Karpas-422 (cell line): Measurements from ENCODE around the gene CATSPER3. TPM values are rescaled to one million over a fixed set of nuclear protein-coding genes. Genes with fewer than 3 reads are reported as not detected.

Experiments used
- DNase-seq: peaks from one replicate; pipeline ENCODE4 v3.0.0-alpha.2; 2015
- H2AFZ ChIP-seq: fragments of 200-600 bp; sonication (generic); 2 replicates; pipeline ENCODE4 v1.6.1; 2014; ENCODE audit warnings: antibody characterized with exemption, low read length, mixed read lengths
- H3K27ac ChIP-seq: fragments of 200-600 bp; sonication (generic); 2 replicates; pipeline ENCODE4 v1.5.1; 2014; ENCODE audit warnings: mild to moderate bottlenecking, low read length, moderate library complexity
- H3K27me3 ChIP-seq: fragments of 200-600 bp; sonication (generic); 2 replicates; pipeline ENCODE4 v1.6.1; 2014; ENCODE audit warnings: low read length, mixed read lengths
- H3K36me3 ChIP-seq: fragments of 200-600 bp; sonication (generic); 2 replicates; pipeline ENCODE4 v1.6.1; 2014; ENCODE audit warnings: low read length, mixed read lengths; ENCODE audit not compliant: insufficient read depth
- H3K4me1 ChIP-seq: fragments of 200-600 bp; sonication (generic); 2 replicates; pipeline ENCODE4 v1.6.1; 2014; ENCODE audit warnings: mild to moderate bottlenecking, low read length, mixed read lengths
- H3K4me2 ChIP-seq: fragments of 200-600 bp; sonication (generic); 2 replicates; pipeline ENCODE4 v1.6.1; 2014; ENCODE audit warnings: low read length, low read depth, mild to moderate bottlenecking; ENCODE audit not compliant: poor library complexity, severe bottlenecking
- H3K4me3 ChIP-seq: fragments of 200-600 bp; sonication (generic); 2 replicates; pipeline ENCODE4 v1.5.1; 2014; ENCODE audit warnings: mild to moderate bottlenecking, antibody characterized with exemption, low read length, mixed read lengths
- H3K79me2 ChIP-seq: fragments of 200-600 bp; sonication (generic); 2 replicates; pipeline ENCODE4 v1.6.1; 2014; ENCODE audit warnings: mild to moderate bottlenecking, low read length, mixed read lengths
- H3K9ac ChIP-seq: fragments of 200-600 bp; sonication (generic); 2 replicates; pipeline ENCODE4 v1.6.0; 2014; ENCODE audit warnings: low read length
- H3K9me2 ChIP-seq: fragments of 200-600 bp; sonication (generic), shearing (Covaris generic); replicated peaks from 2 replicates; pipeline ENCODE4 v1.6.0; 2014; ENCODE audit warnings: mild to moderate bottlenecking, low read length, moderate library complexity; ENCODE audit not compliant: insufficient read depth
- H3K9me3 ChIP-seq: fragments of 300-700, 200-600 bp; sonication (generic); 2 replicates; pipeline ENCODE4 v1.6.1; 2014; ENCODE audit warnings: low read length, mixed read lengths
- H4K20me1 ChIP-seq: fragments of 200-600 bp; sonication (generic); 2 replicates; pipeline ENCODE4 v1.6.1; 2014; ENCODE audit warnings: mild to moderate bottlenecking, antibody characterized with exemption, low read length, low read depth; ENCODE audit not compliant: insufficient read depth
- total RNA-seq: library from RNA; depleted of rRNA; stranded (reverse); fragments of >200 nt; shearing (Covaris generic); gene quantifications from 2 replicates; pipeline ENCODE4 v1.2.3, GENCODE V29; 2014; ENCODE audit warnings: low replicate concordance

CATSPER3 gene
- total RNA-seq, 1 experiment from 2014 or later = not detected

- Histone ChIP-seq H3K4me3 (no peak overlapping the region), H2AFZ (no peak overlapping the region), H3K9me2 (no peaks in the 10 kb centered on the region), H3K27me3 (no peaks in the 10 kb centered on the region), H3K4me1 (peaks cover 93% of the 10 kb centered on the region), H3K9me3 (no peaks in the 10 kb centered on the region), H3K9ac (no peak overlapping the region), H4K20me1 (no peaks in the 10 kb centered on the region), H3K27ac (no peak overlapping the region), H3K36me3 (no peaks in the 10 kb centered on the region), H3K4me2 (no peak overlapping the region), H3K79me2 (no peaks in the 10 kb centered on the region)
- no peak for DNase-seq
These were observed 82.6 kb downstream of the CATSPER3 start for GRCh38 chr5:135050244-135050767.

- no peak for DNase-seq
- Histone ChIP-seq H3K4me1 (peaks cover 93% of the 10 kb centered on the region), H3K4me3 (no peak overlapping the region), H3K36me3 (no peaks in the 10 kb centered on the region), H3K9ac (peak overlapping the region; percentile 92; the same call in 1 of the 2 replicates), H4K20me1 (no peaks in the 10 kb centered on the region), H3K9me2 (no peaks in the 10 kb centered on the region), H3K79me2 (no peaks in the 10 kb centered on the region), H3K9me3 (no peaks in the 10 kb centered on the region), H2AFZ (no peak overlapping the region), H3K27ac (peak overlapping the region; percentile 99), H3K4me2 (peak overlapping the region; percentile 7), H3K27me3 (no peaks in the 10 kb centered on the region)
These were observed 83.7 kb downstream of the CATSPER3 start for GRCh38 chr5:135051399-135051798.

GRCh38 chr5:135051872-135052271, 84.2 kb downstream of the CATSPER3 start:
- DNase-seq = no peak
- H3K9me2 ChIP-seq = no peaks in the 10 kb centered on the region
- no peaks in the 10 kb centered on the region for H3K36me3 ChIP-seq
- peak overlapping the region; percentile 92 for H3K9ac ChIP-seq
- no peak overlapping the region for H3K4me3 ChIP-seq
- H3K27ac ChIP-seq = peak overlapping the region; percentile 99
- H3K27me3 ChIP-seq = no peaks in the 10 kb centered on the region
- no peaks in the 10 kb centered on the region for H3K79me2 ChIP-seq
- H2AFZ ChIP-seq = no peak overlapping the region
- H3K4me1 ChIP-seq = peaks cover 93% of the 10 kb centered on the region
- peak overlapping the region; percentile 86 for H3K4me2 ChIP-seq
- no peaks in the 10 kb centered on the region for H4K20me1 ChIP-seq
- H3K9me3 ChIP-seq = no peaks in the 10 kb centered on the region

DNA sequence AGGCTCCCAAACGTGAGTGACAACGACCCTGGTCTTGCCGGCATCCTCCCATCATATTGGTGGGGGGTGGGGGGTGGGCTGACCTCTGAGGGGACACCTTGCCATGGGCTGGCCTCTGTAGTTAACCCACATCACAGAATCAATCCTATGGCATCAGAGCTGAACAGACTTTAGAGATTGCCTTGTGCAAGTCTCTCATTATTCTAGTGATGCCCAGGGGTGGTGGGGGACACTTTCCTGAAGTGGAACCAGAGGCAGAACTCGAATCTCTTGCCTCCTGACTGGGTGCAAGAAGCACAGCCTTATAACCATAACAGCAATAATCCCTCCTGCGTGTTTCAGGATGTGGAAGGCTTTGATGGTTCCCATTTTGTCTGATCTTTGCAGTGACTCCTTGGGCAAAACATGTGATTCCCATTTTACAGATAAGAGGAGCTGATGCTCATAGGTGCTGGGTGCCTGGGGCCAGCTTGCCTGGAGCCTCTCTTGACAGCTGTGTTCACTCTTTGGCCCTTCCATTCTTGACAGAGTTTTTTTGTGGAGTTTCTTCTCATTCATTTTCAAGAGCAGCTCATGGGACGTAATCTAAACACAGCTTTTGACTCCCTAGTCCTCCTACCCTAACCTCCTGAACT, 84.9 kb downstream of the CATSPER3 start:
- Histone ChIP-seq H3K9me2 (no peaks in the 10 kb centered on the region), H3K9ac (peak overlapping the region; percentile 92)

GRCh38 chr5:135053278-135053677, 85.6 kb downstream of the CATSPER3 start:
- no peaks in the 10 kb centered on the region for H4K20me1 ChIP-seq
- no peaks in the 10 kb centered on the region for H3K9me2 ChIP-seq
- no peak overlapping the region for H2AFZ ChIP-seq
- peak; percentile 99 for DNase-seq
- H3K4me2 ChIP-seq = peak overlapping the region; percentile 86
- H3K4me1 ChIP-seq = peaks cover 93% of the 10 kb centered on the region
- no peaks in the 10 kb centered on the region for H3K79me2 ChIP-seq
- H3K9ac ChIP-seq = peak overlapping the region; percentile 92
- no peaks in the 10 kb centered on the region for H3K36me3 ChIP-seq
- H3K27ac ChIP-seq = peak overlapping the region; percentile 99
- H3K9me3 ChIP-seq = no peaks in the 10 kb centered on the region
- H3K27me3 ChIP-seq = no peaks in the 10 kb centered on the region
- peak overlapping the region; percentile 61 for H3K4me3 ChIP-seq

More for the DNA sequence above, 84.9 kb downstream of the CATSPER3 start:
- no peaks in the 10 kb centered on the region for H3K79me2 ChIP-seq
- peak overlapping the region; percentile 86 for H3K4me2 ChIP-seq
- DNase-seq = peak; percentile 64
- no peaks in the 10 kb centered on the region for H4K20me1 ChIP-seq
- no peaks in the 10 kb centered on the region for H3K9me3 ChIP-seq
- no peaks in the 10 kb centered on the region for H3K36me3 ChIP-seq
- no peak overlapping the region for H2AFZ ChIP-seq
- peak overlapping the region; percentile 61 for H3K4me3 ChIP-seq
- H3K27ac ChIP-seq = peak overlapping the region; percentile 99
- H3K4me1 ChIP-seq = peaks cover 93% of the 10 kb centered on the region
- no peaks in the 10 kb centered on the region for H3K27me3 ChIP-seq

DNA sequence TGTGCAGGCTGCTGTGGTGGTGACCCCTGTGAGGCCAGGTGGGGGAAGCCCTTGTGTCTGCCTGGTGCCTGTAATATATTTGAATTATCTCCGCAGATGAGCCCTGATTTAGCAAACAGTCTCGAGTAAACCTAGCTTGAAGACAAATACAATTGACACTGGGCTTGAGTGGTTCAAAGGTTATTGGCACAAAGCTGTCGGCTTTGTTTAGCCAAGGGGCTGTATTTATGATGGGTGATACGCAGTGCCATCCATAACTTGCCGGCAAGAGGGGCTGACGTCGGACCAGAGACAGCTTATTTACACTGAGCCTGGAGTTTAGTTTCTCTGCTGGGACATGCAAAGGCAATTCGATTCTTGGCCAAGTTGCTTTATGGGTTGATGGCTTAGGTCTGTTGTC, 86.3 kb downstream of the CATSPER3 start:
- H3K36me3 ChIP-seq = no peaks in the 10 kb centered on the region
- H3K27ac ChIP-seq = peak overlapping the region; percentile 99
- no peaks in the 10 kb centered on the region for H3K9me2 ChIP-seq
- H3K79me2 ChIP-seq = no peaks in the 10 kb centered on the region
- H3K27me3 ChIP-seq = no peaks in the 10 kb centered on the region
- peak overlapping the region; percentile 59 for H3K4me3 ChIP-seq
- peak; percentile 87 for DNase-seq
- H3K9ac ChIP-seq = peak overlapping the region; percentile 83
- peak overlapping the region; percentile 86 for H3K4me2 ChIP-seq
- no peaks in the 10 kb centered on the region for H4K20me1 ChIP-seq
- no peaks in the 10 kb centered on the region for H3K9me3 ChIP-seq
- peaks cover 93% of the 10 kb centered on the region for H3K4me1 ChIP-seq
- H2AFZ ChIP-seq = no peak overlapping the region

DNA sequence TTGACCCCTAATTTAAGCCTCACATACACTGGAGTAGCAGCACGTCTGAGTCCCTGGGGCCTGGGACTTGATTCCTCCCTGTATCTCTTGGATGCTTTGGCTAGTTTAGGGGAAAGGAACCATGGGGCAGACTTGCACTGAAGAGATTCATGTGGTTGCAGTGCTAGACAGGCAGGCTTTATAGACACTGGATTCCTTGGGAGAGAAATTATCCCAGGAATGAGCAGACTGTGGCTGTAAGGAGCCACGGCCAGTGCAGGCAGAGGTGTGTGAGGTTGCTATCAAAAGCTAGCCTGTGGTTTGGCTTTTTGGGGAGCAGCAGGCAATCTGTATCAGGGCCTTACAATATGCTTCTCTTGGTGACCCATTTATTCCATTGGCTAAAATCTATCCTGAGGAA, 86.8 kb downstream of the CATSPER3 start:
- Histone ChIP-seq H4K20me1 (no peaks in the 10 kb centered on the region), H3K9me2 (no peaks in the 10 kb centered on the region), H3K79me2 (no peaks in the 10 kb centered on the region), H3K27ac (peak overlapping the region; percentile 99), H3K4me2 (peak overlapping the region; percentile 86), H3K4me1 (peaks cover 93% of the 10 kb centered on the region), H3K4me3 (peak overlapping the region; percentile 59), H3K27me3 (no peaks in the 10 kb centered on the region), H3K36me3 (no peaks in the 10 kb centered on the region), H3K9ac (peak overlapping the region; percentile 83), H3K9me3 (no peaks in the 10 kb centered on the region), H2AFZ (no peak overlapping the region)
- DNase-seq = peak; percentile 70

GRCh38 chr5:135055396-135055795, 87.7 kb downstream of the CATSPER3 start:
- Histone ChIP-seq H3K27ac (peak overlapping the region; percentile 99), H3K9me2 (no peaks in the 10 kb centered on the region), H2AFZ (no peak overlapping the region), H3K79me2 (no peaks in the 10 kb centered on the region), H4K20me1 (no peaks in the 10 kb centered on the region), H3K27me3 (no peaks in the 10 kb centered on the region), H3K9me3 (no peaks in the 10 kb centered on the region), H3K36me3 (no peaks in the 10 kb centered on the region), H3K9ac (peak overlapping the region; percentile 83), H3K4me2 (peak overlapping the region; percentile 86), H3K4me1 (peaks cover 95% of the 10 kb centered on the region), H3K4me3 (peak overlapping the region; percentile 59; the same call in 1 of the 2 replicates)
- DNase-seq = no peak
